OCI-LY3 (cell line): ENCODE measurements around the gene LRRC8D.

Source experiments
- H2AFZ ChIP-seq: fragments of 200-600, 300-600 bp; shearing (Covaris generic); 2 replicates; pipeline ENCODE4 v1.6.0; 2014; ENCODE audit warnings: antibody characterized with exemption, low read depth, low read length
- H3K27ac ChIP-seq: fragments of 200-600, 300-600 bp; sonication (generic); 2 replicates; pipeline ENCODE4 v1.5.1; 2014; ENCODE audit warnings: mild to moderate bottlenecking, low read length, moderate library complexity, mixed read lengths
- H3K27me3 ChIP-seq: fragments of 200-600, 300-600 bp; sonication (generic); 2 replicates; pipeline ENCODE4 v1.6.1; 2014; ENCODE audit warnings: low read depth, low read length, mixed read lengths
- H3K36me3 ChIP-seq: fragments of 200-600, 300-600 bp; sonication (generic); replicated peaks from 2 replicates; pipeline ENCODE3; 2014; ENCODE audit warnings: low read depth, low read length, mixed read lengths
- H3K4me1 ChIP-seq: fragments of 300-600, 200-600 bp; sonication (generic); 2 replicates; pipeline ENCODE4 v1.6.1; 2014; ENCODE audit warnings: low read length, mixed read lengths
- H3K4me2 ChIP-seq: fragments of 200-600, 300-600 bp; sonication (generic); 2 replicates; pipeline ENCODE4 v1.6.1; 2014; ENCODE audit warnings: low read length, mixed read lengths
- H3K4me3 ChIP-seq: fragments of 300-600, 200-600 bp; sonication (generic); 2 replicates; pipeline ENCODE4 v1.5.1; 2014; ENCODE audit warnings: antibody characterized with exemption, mild to moderate bottlenecking, low read length, moderate library complexity
- H3K79me2 ChIP-seq: fragments of 300-600, 200-600 bp; shearing (Covaris generic); 2 replicates; pipeline ENCODE4 v1.6.1; 2014; ENCODE audit warnings: mild to moderate bottlenecking, low read length, mixed read lengths
- H3K9ac ChIP-seq: fragments of 300-600, 200-600 bp; shearing (Covaris generic); 2 replicates; pipeline ENCODE4 v1.6.0; 2014; ENCODE audit warnings: mild to moderate bottlenecking, low read length, moderate library complexity
- H3K9me3 ChIP-seq: fragments of 200-600, 300-600 bp; shearing (Covaris generic); 2 replicates; pipeline ENCODE4 v1.6.1; 2014; ENCODE audit warnings: low read length, mixed read lengths; ENCODE audit not compliant: insufficient read depth
- H4K20me1 ChIP-seq: fragments of 200-600, 300-600 bp; sonication (generic); 2 replicates; pipeline ENCODE4 v1.6.1; 2016; ENCODE audit warnings: low read length, mixed read lengths; ENCODE audit not compliant: insufficient read depth
- CTCF ChIP-seq: fragments of 200-600, 300-600 bp; sonication (generic); IDR thresholded peaks from 2 replicates; pipeline ENCODE4 v1.5.1; 2014; ENCODE audit warnings: antibody characterized with exemption, low read length, low read depth
- EZH2phosphoT487 ChIP-seq: fragments of 200-600 bp; shearing (Covaris generic); IDR thresholded peaks from 2 replicates; pipeline ENCODE4 v1.6.1; 2018; ENCODE audit warnings: antibody characterized with exemption, mixed run types, low read depth

Gene LRRC8D

DNA sequence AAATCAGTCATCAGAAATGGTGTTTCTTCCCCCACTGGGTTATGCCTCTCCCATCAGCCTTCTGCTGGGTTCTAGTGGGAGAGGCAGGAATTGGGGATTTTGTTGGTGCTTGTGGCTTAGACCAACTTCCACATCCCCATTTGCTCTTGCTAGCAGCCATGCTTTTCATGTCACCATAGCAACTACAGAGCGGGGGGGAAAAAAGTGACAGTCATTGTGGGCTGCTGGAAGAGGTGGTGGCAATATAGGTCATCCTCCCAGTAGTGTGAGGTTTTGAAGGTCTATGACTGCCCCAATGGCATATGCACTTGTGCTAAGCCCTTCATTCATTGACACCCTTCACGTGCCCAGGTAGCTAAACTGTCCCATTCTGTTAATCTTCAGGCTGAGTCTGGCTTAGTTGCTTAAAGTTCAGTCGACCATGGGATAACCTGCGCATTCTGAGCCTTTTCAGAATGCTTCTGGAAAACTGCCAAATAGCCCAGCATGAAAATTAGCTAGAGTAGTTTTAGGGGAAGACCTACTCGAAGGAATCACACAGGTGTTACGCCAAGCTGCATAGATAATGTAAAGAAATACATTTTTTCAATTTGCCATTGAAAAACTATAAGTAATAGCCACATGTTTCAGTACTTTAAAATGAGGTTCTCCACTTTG, 120.4 kb downstream of the LRRC8D start:
- no peak overlapping the region for H3K27ac ChIP-seq
- TF ChIP-seq CTCF: no peak
- no peak for TF ChIP-seq EZH2phosphoT487
- peaks cover 35% of the 10 kb centered on the region for H3K4me1 ChIP-seq

DNA sequence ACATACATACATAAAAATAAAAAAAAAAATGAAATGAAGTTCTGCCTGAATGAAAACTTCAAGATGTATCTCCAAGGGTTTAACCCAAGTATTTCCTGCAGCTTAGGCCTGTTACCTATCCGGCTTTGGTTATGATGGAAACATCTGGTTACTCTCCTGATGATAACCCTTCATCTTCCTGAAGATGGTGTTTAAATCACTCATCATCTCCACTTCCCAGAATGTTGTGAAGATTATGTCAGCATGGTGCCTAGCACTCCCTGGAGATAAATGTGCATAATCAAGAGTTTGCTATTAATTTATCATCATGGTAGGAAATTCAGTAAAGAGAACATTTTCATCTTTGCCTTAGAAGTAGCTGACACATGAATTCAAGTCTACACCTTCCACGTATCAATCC, 121.2 kb downstream of the LRRC8D start:
- no peaks in the 10 kb centered on the region for H3K27me3 ChIP-seq
- H3K36me3 ChIP-seq: no peaks in the 10 kb centered on the region
- no peaks in the 10 kb centered on the region for H3K79me2 ChIP-seq
- no peak overlapping the region for H2AFZ ChIP-seq
- peaks cover 43% of the 10 kb centered on the region for H3K4me1 ChIP-seq
- no peak overlapping the region for H3K4me3 ChIP-seq
- H3K9me3 ChIP-seq: no peaks in the 10 kb centered on the region
- no peak overlapping the region for H3K27ac ChIP-seq
- H3K9ac ChIP-seq: no peak overlapping the region
- no peaks in the 10 kb centered on the region for H4K20me1 ChIP-seq
- TF ChIP-seq EZH2phosphoT487 (no peak), CTCF (no peak)
- H3K4me2 ChIP-seq: no peak overlapping the region

More for the DNA sequence above, 120.4 kb downstream of the LRRC8D start:
- H3K4me3 ChIP-seq: no peak overlapping the region
- no peak overlapping the region for H2AFZ ChIP-seq
- no peaks in the 10 kb centered on the region for H3K27me3 ChIP-seq
- no peak overlapping the region for H3K4me2 ChIP-seq
- H3K9ac ChIP-seq: no peak overlapping the region
- no peaks in the 10 kb centered on the region for H3K9me3 ChIP-seq
- H4K20me1 ChIP-seq: no peaks in the 10 kb centered on the region
- H3K79me2 ChIP-seq: no peaks in the 10 kb centered on the region
- H3K36me3 ChIP-seq: no peaks in the 10 kb centered on the region

DNA sequence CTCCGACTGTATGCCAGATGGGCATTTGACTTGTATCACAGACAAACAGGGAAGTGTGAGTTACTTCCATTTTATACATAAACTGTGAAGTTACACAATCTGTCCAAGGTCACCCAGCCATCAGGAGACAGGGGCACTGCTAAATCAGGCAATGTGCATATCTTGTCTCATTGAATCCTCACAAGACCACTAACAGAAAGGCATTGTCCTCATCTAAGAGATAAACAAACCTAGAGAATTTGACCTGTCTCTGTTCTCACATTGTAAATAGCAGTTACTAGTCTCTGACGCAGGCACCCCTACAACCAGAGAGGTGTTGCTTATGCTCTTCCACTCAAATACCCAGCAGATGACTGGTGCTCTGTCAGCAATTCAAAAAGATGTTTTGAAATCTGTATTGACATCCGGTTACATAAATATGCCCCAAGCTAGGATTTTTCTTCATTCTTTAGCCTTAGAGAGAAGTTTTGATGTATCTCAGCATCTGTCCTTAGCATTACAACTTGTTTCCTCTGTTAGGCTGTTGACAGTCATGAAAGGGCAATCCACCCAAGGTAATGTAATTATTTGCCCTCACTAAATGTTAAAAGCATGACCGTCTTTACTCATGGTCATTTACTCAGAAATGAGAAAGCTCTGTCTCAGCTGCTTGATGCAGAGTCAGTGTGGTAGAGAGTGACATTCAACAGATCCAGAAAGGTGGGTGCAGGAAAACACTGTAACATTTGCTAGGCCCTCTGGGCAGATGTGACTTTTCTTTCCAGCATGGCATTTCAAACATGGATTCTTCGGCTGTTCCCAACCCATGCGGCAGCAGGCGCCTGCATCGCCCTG, 122.2 kb downstream of the LRRC8D start:
- Histone ChIP-seq H3K79me2 (no peaks in the 10 kb centered on the region), H3K36me3 (no peaks in the 10 kb centered on the region), H4K20me1 (no peaks in the 10 kb centered on the region), H2AFZ (no peak overlapping the region), H3K27ac (no peak overlapping the region), H3K9me3 (no peaks in the 10 kb centered on the region), H3K4me3 (no peak overlapping the region), H3K4me2 (no peak overlapping the region), H3K27me3 (no peaks in the 10 kb centered on the region), H3K4me1 (peaks cover 51% of the 10 kb centered on the region), H3K9ac (no peak overlapping the region)
- TF ChIP-seq EZH2phosphoT487: no peak
- TF ChIP-seq CTCF: no peak

GRCh38 chr1:89943846-89944781, 123.3 kb downstream of the LRRC8D start:
- peaks cover 54% of the 10 kb centered on the region for H3K4me1 ChIP-seq
- H3K27ac ChIP-seq: no peak overlapping the region
- H3K9me3 ChIP-seq: no peaks in the 10 kb centered on the region
- no peak overlapping the region for H3K4me3 ChIP-seq
- H2AFZ ChIP-seq: no peak overlapping the region
- no peaks in the 10 kb centered on the region for H3K27me3 ChIP-seq
- H3K79me2 ChIP-seq: no peaks in the 10 kb centered on the region
- H3K4me2 ChIP-seq: no peak overlapping the region
- H3K36me3 ChIP-seq: no peaks in the 10 kb centered on the region
- no peak for TF ChIP-seq CTCF
- no peak for TF ChIP-seq EZH2phosphoT487
- no peak overlapping the region for H3K9ac ChIP-seq
- no peaks in the 10 kb centered on the region for H4K20me1 ChIP-seq
